ENCODE data around the gene DCTN2. TPM values are rescaled to one million over a fixed set of nuclear protein-coding genes. Genes with fewer than 3 reads are reported as not detected.
A peak's percentile ranks its signal among the peaks of the same experiment; 100 is the strongest.
"Not testable (repeated sequence)": the region's sequence is repeated elsewhere in the genome, so short reads cannot be mapped to it uniquely, and the experiment has no call there.

The DCTN2 gene
- total RNA-seq, 2 donors from 2014 or later: 110 to 114 TPM

GRCh38 chr12:57497223-57498131 lies 49.5 kb downstream of the DCTN2 start:
- H3K4me1 ChIP-seq (ENCODE audit: control insufficient read depth, insufficient read depth, low read length): no peaks in the 10 kb centered on the region
- no peak for DNase-seq
- Mint-ChIP-seq H3K9me3 (peaks cover 17% of the 10 kb centered on the region), H3K4me1 (no peaks in the 10 kb centered on the region), H3K27me3 (ENCODE audit: insufficient read depth) (no peaks in the 10 kb centered on the region), H3K4me3 (no peak overlapping the region), H3K27ac (peak overlapping the region; percentile 13), H3K36me3 (ENCODE audit: low read depth) (peaks cover 83% of the 10 kb centered on the region)
- H3K27ac ChIP-seq (ENCODE audit: low read depth, low read length): no peak overlapping the region
- 95 to 97% methylated on average over 12 of the region's 12 CpGs for WGBS, 2 experiments (ENCODE audit: insufficient coverage in 1 of 2, insufficient read length in 1 of 2)
- no peak overlapping the region for H3K9ac ChIP-seq (ENCODE audit: extremely low read depth, low read length, poor library complexity, severe bottlenecking)
- no peak for TF ChIP-seq CTCF (conservative IDR thresholded peaks at IDR 0.05)
- H3K9me3 ChIP-seq (ENCODE audit: control insufficient read depth, low read length): peaks cover 19% of the 10 kb centered on the region
- H3K4me3 ChIP-seq (ENCODE audit: low read length): no peak overlapping the region
- peaks cover 75% of the 10 kb centered on the region for H3K36me3 ChIP-seq (ENCODE audit: control insufficient read depth, insufficient read depth, low read length)
- no peaks in the 10 kb centered on the region for H3K27me3 ChIP-seq (ENCODE audit: control insufficient read depth, insufficient read depth, low read length, poor library complexity, severe bottlenecking)

GRCh38 chr12:57496822-57497221 lies 50.2 kb downstream of the DCTN2 start:
- H3K4me1 ChIP-seq (ENCODE audit: control insufficient read depth, insufficient read depth, low read length): no peaks in the 10 kb centered on the region
- DNase-seq: no peak
- Mint-ChIP-seq H3K36me3 (ENCODE audit: low read depth) (peaks cover 83% of the 10 kb centered on the region), H3K4me1 (no peaks in the 10 kb centered on the region), H3K27me3 (ENCODE audit: insufficient read depth) (no peaks in the 10 kb centered on the region), H3K4me3 (no peak overlapping the region), H3K9me3 (peaks cover 17% of the 10 kb centered on the region), H3K27ac (peak overlapping the region; percentile 13)
- no peak for TF ChIP-seq CTCF (conservative IDR thresholded peaks at IDR 0.05)
- no peaks in the 10 kb centered on the region for H3K27me3 ChIP-seq (ENCODE audit: control insufficient read depth, insufficient read depth, low read length, poor library complexity, severe bottlenecking)
- peaks cover 16% of the 10 kb centered on the region for H3K9me3 ChIP-seq (ENCODE audit: control insufficient read depth, low read length)
- peaks cover 72% of the 10 kb centered on the region for H3K36me3 ChIP-seq (ENCODE audit: control insufficient read depth, insufficient read depth, low read length)
- H3K27ac ChIP-seq (ENCODE audit: low read depth, low read length): no peak overlapping the region
- no peak overlapping the region for H3K4me3 ChIP-seq (ENCODE audit: low read length)
- H3K9ac ChIP-seq (ENCODE audit: extremely low read depth, low read length, poor library complexity, severe bottlenecking): no peak overlapping the region

- not testable (repeated sequence) for H3K4me3 Mint-ChIP-seq; H3K27me3 ChIP-seq (ENCODE audit: control insufficient read depth, insufficient read depth, low read length, poor library complexity, severe bottlenecking); H3K9me3 ChIP-seq (ENCODE audit: control insufficient read depth, low read length); H3K27ac Mint-ChIP-seq; H3K4me1 ChIP-seq (ENCODE audit: control insufficient read depth, insufficient read depth, low read length); DNase-seq; H3K9ac ChIP-seq (ENCODE audit: extremely low read depth, low read length, poor library complexity, severe bottlenecking); H3K27ac ChIP-seq (ENCODE audit: low read depth, low read length); H3K27me3 Mint-ChIP-seq (ENCODE audit: insufficient read depth); H3K4me1 Mint-ChIP-seq; H3K4me3 ChIP-seq (ENCODE audit: low read length)
- Mint-ChIP-seq H3K9me3 (peaks cover 14% of the 10 kb centered on the region), H3K36me3 (ENCODE audit: low read depth) (peaks cover 82% of the 10 kb centered on the region)
- peaks cover 72% of the 10 kb centered on the region for H3K36me3 ChIP-seq (ENCODE audit: control insufficient read depth, insufficient read depth, low read length)
- WGBS, 2 experiments (ENCODE audit: insufficient coverage in 1 of 2, insufficient read length in 1 of 2): 94 to 96% methylated on average over 13 to 43 of the region's 48 CpGs
These were observed 51.8 kb downstream of the DCTN2 start for GRCh38 chr12:57495051-57495701.
